Activated CD4-positive, alpha-beta T cell treated with anti-CD3 and anti-CD28 coated beads for 4 hours (primary cell): ENCODE measurements around the gene RILP.

Experiments used
- DNase-seq, 2 donors: peaks; one replicate each; pipeline ENCODE4 v3.0.0-alpha.2; 2020

The RILP gene

GRCh38 chr17:1627982-1628855 is 21.4 kb downstream of the RILP start, which contains the start of gene SLC43A2:
SLC43A2 (minus strand) TSS chr17:1628834; CDS start chr17:1627874, 960 bp downstream.
- peak; percentile 61 to 71 for DNase-seq

- no peak for DNase-seq
Measured at GRCh38 chr17:1627182-1627981, 22.3 kb downstream of the RILP start.

- DNase-seq: no peak
Measured at GRCh38 chr17:1626333-1626732, 23.3 kb downstream of the RILP start.

- DNase-seq: no peak
Measured at GRCh38 chr17:1625581-1625980, 24.1 kb downstream of the RILP start.

- no peak for DNase-seq
Measured at GRCh38 chr17:1625053-1625452, 24.6 kb downstream of the RILP start.

GRCh38 chr17:1624650-1625049 is 25.0 kb downstream of the RILP start:
- no peak for DNase-seq

GRCh38 chr17:1623057-1623630 is 26.5 kb downstream of the RILP start:
- no peak for DNase-seq

GRCh38 chr17:1621273-1621954 is 28.3 kb downstream of the RILP start:
- no peak for DNase-seq

- DNase-seq: no peak
Measured at GRCh38 chr17:1620486-1620885, 29.2 kb downstream of the RILP start.

GRCh38 chr17:1617620-1618174 is 32.0 kb downstream of the RILP start:
- DNase-seq: no peak

GRCh38 chr17:1616101-1616500 is 33.6 kb downstream of the RILP start:
- no peak for DNase-seq

- DNase-seq: no peak
Measured at GRCh38 chr17:1612400-1612799, 37.3 kb downstream of the RILP start.

GRCh38 chr17:1611715-1612114 is 38.0 kb downstream of the RILP start:
- no peak for DNase-seq

- DNase-seq: no peak
Measured at GRCh38 chr17:1608676-1609075, 41.0 kb downstream of the RILP start.

GRCh38 chr17:1607971-1608320 is 41.7 kb downstream of the RILP start:
- DNase-seq: no peak

GRCh38 chr17:1606352-1606985 is 43.2 kb downstream of the RILP start:
- no peak for DNase-seq

GRCh38 chr17:1605681-1606351 is 43.9 kb downstream of the RILP start:
- no peak for DNase-seq

- no peak for DNase-seq
Measured at GRCh38 chr17:1604831-1605528, 44.7 kb downstream of the RILP start.

- DNase-seq: no peak
Measured at GRCh38 chr17:1601571-1601970, 48.1 kb downstream of the RILP start.

GRCh38 chr17:1598399-1599095 is 51.1 kb downstream of the RILP start:
- DNase-seq: no peak
